H1 (cell line): Measurements from ENCODE around the gene LMO2. TPM values are rescaled to one million over a fixed set of nuclear protein-coding genes. Genes with fewer than 3 reads are reported as not detected.

Experiments used
- CTCF ChIA-PET: fragments of 300-600 bp; sonication (Branson Sonifier 250); formaldehyde crosslinking; loops from one replicate; lab custom pipeline; 2021; ENCODE audit not compliant: partially characterized antibody; lab: Charles Lee
- POLR2A ChIA-PET: fragments of 300-600 bp; sonication (Branson Sonifier 250); formaldehyde crosslinking; loops from one replicate; lab custom pipeline; 2021; ENCODE audit warnings: inconsistent platforms; ENCODE audit not compliant: partially characterized antibody; lab: Charles Lee
- DNase-seq, 2 experiments: peaks; one replicate each; pipeline versions ENCODE4 v3.0.0 to v3.0.0-alpha.2; 2010 to 2022; ENCODE audit warnings: low spot score in 2 of 2, low read depth in 1 of 2, mixed read lengths in 1 of 2
- FAIRE-seq: peaks from 2 replicates; lab custom pipeline; 2011; peaks lifted over from hg19 to GRCh38; lab: Jason Lieb, UNC
- H2AFZ ChIP-seq: 2 replicates; pipeline ENCODE4 v1.8.1; 2012; ENCODE audit warnings: low read length, inconsistent platforms
- H2AK5ac ChIP-seq: 2 replicates; pipeline ENCODE4 v1.6.1; 2013; ENCODE audit warnings: low read depth, low read length
- H2BK120ac ChIP-seq: replicated peaks from 2 replicates; pipeline ENCODE3; 2013; ENCODE audit warnings: low read depth, low read length, inconsistent platforms
- H2BK12ac ChIP-seq: 2 replicates; pipeline ENCODE4 v1.6.1; 2013; ENCODE audit warnings: low read depth, low read length
- H2BK15ac ChIP-seq: 2 replicates; pipeline ENCODE4 v1.6.1; 2013; ENCODE audit warnings: low read length
- H2BK20ac ChIP-seq: 2 replicates; pipeline ENCODE4 v1.6.1; 2013; ENCODE audit warnings: low read length
- H2BK5ac ChIP-seq: 2 replicates; pipeline ENCODE4 v1.6.1; 2013; ENCODE audit warnings: low read depth, low read length
- H3K14ac ChIP-seq: 2 replicates; pipeline ENCODE4 v1.6.1; 2013; ENCODE audit warnings: inconsistent platforms; ENCODE audit not compliant: insufficient read length
- H3K18ac ChIP-seq: 2 replicates; pipeline ENCODE4 v1.6.1; 2013; ENCODE audit warnings: low read length; ENCODE audit errors: extremely low read depth
- H3K23ac ChIP-seq: 2 replicates; pipeline ENCODE4 v1.6.1; 2013; ENCODE audit warnings: inconsistent platforms; ENCODE audit not compliant: insufficient read length
- H3K23me2 ChIP-seq: 2 replicates; pipeline ENCODE4 v1.6.1; 2013; ENCODE audit warnings: low read depth, low read length
- H3K27ac ChIP-seq: 2 replicates; pipeline ENCODE4 v1.6.1; 2011; ENCODE audit warnings: low read depth, low read length, inconsistent platforms
- H3K27me3 ChIP-seq, 4 experiments: replicated peaks in 1 of 4; 1 replicate in 1 of 4; 2 replicates in 3 of 4; pipeline versions ENCODE4 v1.6.1 to v1.8.1; 2011 to 2013; ENCODE audit warnings: low read length in 3 of 4, mild to moderate bottlenecking in 3 of 4, inconsistent platforms in 2 of 4, mixed read lengths in 2 of 4, moderate library complexity in 1 of 4; ENCODE audit not compliant: control insufficient read depth in 3 of 4, insufficient read depth in 3 of 4; ENCODE audit errors: extremely low read depth in 1 of 4
- H3K36me3 ChIP-seq, 4 experiments: 2 replicates each; pipeline versions ENCODE4 v1.6.1 to v1.8.1; 2011 to 2013; ENCODE audit warnings: mild to moderate bottlenecking in 4 of 4, low read length in 3 of 4, moderate library complexity in 2 of 4, control low read depth in 1 of 4, inconsistent platforms in 1 of 4; ENCODE audit not compliant: insufficient read depth in 4 of 4, control insufficient read depth in 2 of 4
- H3K4ac ChIP-seq: replicated peaks from 2 replicates; pipeline ENCODE3; 2013; ENCODE audit warnings: low read length, low read depth, mixed read lengths, inconsistent platforms; ENCODE audit not compliant: insufficient read length
- H3K4me1 ChIP-seq, 4 experiments: replicated peaks in 1 of 4; 1 replicate in 1 of 4; 2 replicates in 3 of 4; pipeline versions ENCODE4 v1.6.1 to v1.8.1; 2011 to 2013; ENCODE audit warnings: low read length in 3 of 4, inconsistent platforms in 2 of 4, mixed read lengths in 1 of 4; ENCODE audit not compliant: insufficient read depth in 4 of 4, control insufficient read depth in 3 of 4
- H3K4me2 ChIP-seq, 2 experiments: 2 replicates each; pipeline versions ENCODE4 v1.6.1 to v1.8.1; 2011 to 2013; ENCODE audit warnings: low read depth in 2 of 2, low read length in 2 of 2, control low read depth in 1 of 2, inconsistent platforms in 1 of 2, mild to moderate bottlenecking in 1 of 2; ENCODE audit not compliant: insufficient read depth in 1 of 2
- H3K4me3 ChIP-seq, 4 experiments: fragments of 200-600, 300-600 bp in 1 of 4; sonication (generic), shearing (Covaris generic), sonication (Bioruptor Twin) in 1 of 4; 2 replicates each; pipeline versions ENCODE4 v1.5.1 to v1.8.1; 2011 to 2016; ENCODE audit warnings: low read length in 4 of 4, low read depth in 3 of 4, control low read depth in 2 of 4, inconsistent platforms in 2 of 4, mild to moderate bottlenecking in 2 of 4, mixed read lengths in 1 of 4, moderate library complexity in 1 of 4; ENCODE audit not compliant: insufficient read depth in 2 of 4; ENCODE audit errors: extremely low read depth in 1 of 4
- H3K56ac ChIP-seq: replicated peaks from 2 replicates; pipeline ENCODE3; 2013; ENCODE audit warnings: low read depth, mild to moderate bottlenecking, mixed read lengths, low read length, inconsistent platforms; ENCODE audit not compliant: insufficient read length
- H3K79me1 ChIP-seq: 2 replicates; pipeline ENCODE4 v1.6.1; 2013; ENCODE audit warnings: low read depth, low read length, control low read depth
- H3K79me2 ChIP-seq, 2 experiments: 2 replicates each; pipeline versions ENCODE4 v1.6.1 to v1.8.1; 2012 to 2013; ENCODE audit warnings: low read length in 2 of 2, mild to moderate bottlenecking in 2 of 2, inconsistent platforms in 1 of 2; ENCODE audit not compliant: insufficient read depth in 2 of 2, control insufficient read depth in 1 of 2
- H3K9ac ChIP-seq, 4 experiments: replicated peaks in 1 of 4; 1 replicate in 1 of 4; 2 replicates in 3 of 4; pipeline versions ENCODE4 v1.6.1 to v1.8.1; 2011 to 2013; ENCODE audit warnings: low read depth in 3 of 4, low read length in 3 of 4, control low read depth in 2 of 4, mild to moderate bottlenecking in 2 of 4, moderate library complexity in 2 of 4, inconsistent platforms in 1 of 4; ENCODE audit errors: extremely low read depth in 1 of 4
- H3K9me3 ChIP-seq, 2 experiments: 2 replicates each; pipeline versions ENCODE4 v1.6.1 to v1.8.1; 2012 to 2013; ENCODE audit warnings: mild to moderate bottlenecking in 2 of 2, moderate library complexity in 2 of 2, control low read depth in 1 of 2, inconsistent platforms in 1 of 2, low read depth in 1 of 2, low read length in 1 of 2, mixed read lengths in 1 of 2; ENCODE audit not compliant: insufficient read depth in 2 of 2
- H4K20me1 ChIP-seq, 2 experiments: replicated peaks in 1 of 2; 2 replicates each; pipeline versions ENCODE3 to v1.8.1; 2011 to 2013; ENCODE audit warnings: inconsistent platforms in 2 of 2, low read length in 2 of 2, mild to moderate bottlenecking in 1 of 2; ENCODE audit not compliant: insufficient read depth in 2 of 2, control insufficient read depth in 1 of 2
- H4K5ac ChIP-seq: 2 replicates; pipeline ENCODE4 v1.6.1; 2013; ENCODE audit warnings: low read length, low read depth, mixed read lengths, inconsistent platforms; ENCODE audit not compliant: insufficient read length
- H4K8ac ChIP-seq: 2 replicates; pipeline ENCODE4 v1.8.0; 2013; ENCODE audit warnings: mild to moderate bottlenecking, moderate library complexity, low read length, inconsistent platforms; ENCODE audit not compliant: insufficient read depth; ENCODE audit errors: extremely low read depth
- H4K91ac ChIP-seq: replicated peaks from 2 replicates; pipeline ENCODE3; 2013; ENCODE audit warnings: low read length, mixed read lengths, inconsistent platforms; ENCODE audit not compliant: insufficient read length
- CHD2 ChIP-seq: IDR thresholded peaks from 2 replicates; pipeline ENCODE4 v1.6.1; 2012; ENCODE audit warnings: low read length, improper control_type of control experiment
- HDAC2 ChIP-seq, 2 experiments: fragments of 300-600 bp in 1 of 2; sonication (generic) in 1 of 2; IDR thresholded peaks; 2 replicates each; pipeline ENCODE4 v1.6.1; 2011 to 2012; ENCODE audit warnings: low read depth in 2 of 2, low read length in 2 of 2, mild to moderate bottlenecking in 2 of 2, moderate library complexity in 2 of 2, borderline replicate concordance in 1 of 2, inconsistent platforms in 1 of 2
- KDM5A ChIP-seq: fragments of 200-600 bp; IDR thresholded peaks from 2 replicates; pipeline ENCODE4 v1.7.1; 2012; ENCODE audit warnings: mild to moderate bottlenecking, low read length, inconsistent platforms, mixed read lengths
- WGBS, 2 experiments: shearing (Covaris generic) in 1 of 2; methylation state at CpG; one replicate each; pipeline versions ENCODE4 v1.1.6 to v1.1.7; 2013 to 2015; ENCODE audit warnings: low lambda C conversion rate in 2 of 2, mixed read lengths in 2 of 2, inconsistent platforms in 1 of 2, low coverage in 1 of 2, missing lambda C conversion rate in 1 of 2; ENCODE audit not compliant: insufficient replicate concordance in 2 of 2, insufficient coverage in 1 of 2, insufficient read length in 1 of 2; ENCODE audit errors: extremely low coverage in 1 of 2, missing lambda C conversion rate in 1 of 2; 5-methylcytosine and 5-hydroxymethylcytosine counted together
- polyA plus RNA-seq, 7 experiments: library from polyadenylated mRNA; depleted of rRNA in 3 of 7; stranded (reverse) in 5 of 7; unstranded in 2 of 7; fragments of >200 nt in 5 of 7; fragments of 200-250 nt in 2 of 7; gene quantifications; 1 replicate in 5 of 7; 2 replicates in 1 of 7; 4 replicates in 1 of 7; pipeline versions ENCODE4 v1.2.1 to v1.2.3, GENCODE V29; 2011 to 2013; ENCODE audit warnings: missing spikeins in 2 of 7, mixed read lengths in 2 of 7
- total RNA-seq: library from RNA; stranded (reverse); fragmentation: NEBNext Ultra II Directional; extraction: Animal tissue kit (Norgen Biotek cat#: 25700); gene quantifications from 2 replicates; pipeline ENCODE4 v1.2.1, GENCODE V29; 2021

Gene LMO2
- total and polyA plus RNA-seq, 2 of the 8 experiments (the other 6 are each of a cell fraction or from before 2014, with no cell fraction given), result 1.6 to 2.7 TPM

- no peak overlapping the region for H4K8ac ChIP-seq
- 83% methylated on average over 5 of the region's 5 CpGs; no CpG with 5 or more reads in 1 of the 2 experiments for WGBS, 2 experiments
- no peak overlapping the region for H3K4me2 ChIP-seq
- no peak overlapping the region for H2BK5ac ChIP-seq
- no peak overlapping the region for H2BK15ac ChIP-seq
- no peak overlapping the region for H4K5ac ChIP-seq
- H2BK120ac ChIP-seq, result no peak overlapping the region
- H3K4ac ChIP-seq, result no peak overlapping the region
- no peaks in the 10 kb centered on the region for H3K79me1 ChIP-seq
- 0 out of 2 replicates have a peak overlapping the region, but pooled peaks have one; percentile 26 for H2AFZ ChIP-seq
- POLR2A ChIA-PET, result interaction anchor here (1.1 to 1.4 kb wide), 2 partner anchors 11 to 12 kb away, joined by 3 to 4 read pairs; no protein-coding TSS in a partner anchor
- H3K56ac ChIP-seq, result no peak overlapping the region
- CTCF ChIA-PET, result interaction anchor here (0.9 kb wide), 1 partner anchor 49 kb away, joined by 3 read pairs; no protein-coding TSS in a partner anchor
- H3K18ac ChIP-seq, result no peak overlapping the region
- TF ChIP-seq HDAC2 (IDR thresholded peaks at IDR 0.05; ENCODE audit: borderline replicate concordance in 1 of 2, low read depth in 2 of 2, low read length in 2 of 2) (no peak), KDM5A (no peak), CHD2 (no peak)
- H3K4me1 ChIP-seq, result 0 out of 7 replicates have a peak, but pooled peaks cover 0 to 2% (median 0%) of the 10 kb centered on the region in 4 experiments
- no peak overlapping the region for H3K9ac ChIP-seq
- no peaks in the 10 kb centered on the region for H3K79me2 ChIP-seq
- H3K23ac ChIP-seq, result no peak overlapping the region
- no peak overlapping the region for H3K4me3 ChIP-seq
- H2BK12ac ChIP-seq, result no peak overlapping the region
- FAIRE-seq (no peak), DNase-seq (no peak)
- H4K20me1 ChIP-seq, result no peaks in the 10 kb centered on the region
- no peak overlapping the region for H2BK20ac ChIP-seq
- H3K36me3 ChIP-seq, result no peaks in the 10 kb centered on the region
- no peak overlapping the region for H2AK5ac ChIP-seq
- no peaks in the 10 kb centered on the region for H3K23me2 ChIP-seq
- no peak overlapping the region for H4K91ac ChIP-seq
- H3K9me3 ChIP-seq, result no peaks in the 10 kb centered on the region
- H3K27me3 ChIP-seq, result no peaks in the 10 kb centered on the region
- no peak overlapping the region for H3K27ac ChIP-seq
- H3K14ac ChIP-seq, result no peak overlapping the region
Measured at GRCh38 chr11:33904102-33904501, 12.2 kb upstream of the LMO2 start.
